Measurements from ENCODE around the gene SBK3.
"Not testable (repeated sequence)": the region's sequence is repeated elsewhere in the genome, so short reads cannot be mapped to it uniquely, and the experiment has no call there.

Gene SBK3

GRCh38 chr19:55498246-55498840 lies 47.0 kb downstream of the SBK3 start:
- H3K4me1 Mint-ChIP-seq (ENCODE audit: low read depth): peaks cover 18% of the 10 kb centered on the region
- H3K9me3 Mint-ChIP-seq: no peaks in the 10 kb centered on the region
- H3K27me3 Mint-ChIP-seq: no peaks in the 10 kb centered on the region
- H3K4me3 Mint-ChIP-seq: no peak overlapping the region
- peaks cover 4% of the 10 kb centered on the region for H3K36me3 Mint-ChIP-seq (ENCODE audit: low read depth)
- H3K27ac Mint-ChIP-seq: no peak overlapping the region

- Mint-ChIP-seq H3K4me3 (no peak overlapping the region), H3K36me3 (ENCODE audit: low read depth) (no peaks in the 10 kb centered on the region), H3K4me1 (ENCODE audit: low read depth) (peaks cover 13% of the 10 kb centered on the region), H3K9me3 (no peaks in the 10 kb centered on the region), H3K27me3 (no peaks in the 10 kb centered on the region), H3K27ac (no peak overlapping the region)
Observed at GRCh38 chr19:55497763-55498162, 47.6 kb downstream of the SBK3 start.

GRCh38 chr19:55496820-55497219 lies 48.5 kb downstream of the SBK3 start:
- H3K9me3 Mint-ChIP-seq; H3K4me1 Mint-ChIP-seq (ENCODE audit: low read depth); H3K4me3 Mint-ChIP-seq; H3K27ac Mint-ChIP-seq; H3K27me3 Mint-ChIP-seq; H3K36me3 Mint-ChIP-seq (ENCODE audit: low read depth): not testable (repeated sequence)

- H3K4me1 Mint-ChIP-seq (ENCODE audit: low read depth): peaks cover 5% of the 10 kb centered on the region
- H3K36me3 Mint-ChIP-seq (ENCODE audit: low read depth): no peaks in the 10 kb centered on the region
- no peak overlapping the region for H3K4me3 Mint-ChIP-seq
- no peaks in the 10 kb centered on the region for H3K9me3 Mint-ChIP-seq
- H3K27me3 Mint-ChIP-seq: no peaks in the 10 kb centered on the region
- no peak overlapping the region for H3K27ac Mint-ChIP-seq
Observed at GRCh38 chr19:55495646-55496349, 49.5 kb downstream of the SBK3 start.

DNA sequence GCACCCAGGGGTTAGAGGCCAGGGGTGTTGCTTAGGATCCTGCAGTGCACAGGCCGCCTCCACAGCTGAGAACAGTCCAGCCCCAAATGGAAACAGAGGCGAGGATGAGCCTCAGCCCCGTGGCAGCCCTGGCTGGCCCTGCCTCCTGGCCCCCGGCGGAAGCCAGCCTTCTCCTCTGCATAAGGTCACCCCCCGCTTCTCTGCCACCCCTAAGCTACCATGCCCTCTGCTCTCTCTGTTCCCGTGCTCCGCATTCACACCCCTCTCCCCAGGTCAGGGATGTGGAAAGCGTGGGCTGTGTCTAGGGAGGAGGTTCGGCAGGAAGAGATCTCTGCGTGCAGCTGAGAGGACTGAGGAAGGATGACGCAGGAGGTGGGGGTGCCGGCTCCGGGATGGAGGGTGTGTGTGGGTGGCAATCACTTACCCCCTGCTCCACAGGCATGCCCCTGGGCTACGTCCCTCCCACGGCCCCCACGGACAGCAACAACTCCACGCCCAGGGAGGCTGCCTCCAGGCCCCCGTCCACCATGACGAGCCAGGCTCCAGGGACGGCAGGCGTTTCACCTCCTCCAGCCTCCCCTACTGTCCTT lies 51.1 kb downstream of the SBK3 start:
- Mint-ChIP-seq H3K27ac (no peak overlapping the region), H3K36me3 (ENCODE audit: low read depth) (no peaks in the 10 kb centered on the region), H3K9me3 (no peaks in the 10 kb centered on the region), H3K4me1 (ENCODE audit: low read depth) (peaks cover 5% of the 10 kb centered on the region), H3K27me3 (no peaks in the 10 kb centered on the region), H3K4me3 (peak overlapping the region; percentile 53)

DNA sequence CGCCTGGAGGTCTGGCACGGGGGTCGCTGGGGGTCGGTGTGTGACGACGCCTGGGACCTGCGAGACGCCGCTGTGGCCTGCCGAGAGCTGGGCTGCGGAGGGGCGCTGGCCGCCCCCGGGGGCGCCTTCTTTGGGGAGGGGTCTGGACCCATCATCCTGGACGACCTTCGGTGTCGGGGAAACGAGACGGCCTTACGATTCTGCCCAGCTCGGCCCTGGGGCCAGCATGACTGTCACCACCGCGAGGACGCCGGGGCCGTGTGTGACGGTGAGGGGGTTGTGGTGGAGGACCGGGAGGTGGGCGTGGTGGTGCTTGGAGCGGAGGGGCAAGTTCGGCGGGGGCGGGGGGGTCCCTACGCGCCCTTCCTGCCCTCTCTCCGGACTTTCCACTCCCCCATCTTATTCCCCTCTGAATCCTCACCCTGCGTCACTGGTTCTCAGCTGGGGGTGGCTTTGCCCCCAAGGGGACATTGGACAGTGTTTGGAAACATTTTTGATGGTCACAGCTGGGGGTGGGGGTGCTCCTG lies 51.6 kb downstream of the SBK3 start:
- H3K27ac Mint-ChIP-seq: no peak overlapping the region
- H3K36me3 Mint-ChIP-seq (ENCODE audit: low read depth): no peaks in the 10 kb centered on the region
- no peak overlapping the region for H3K4me3 Mint-ChIP-seq
- H3K4me1 Mint-ChIP-seq (ENCODE audit: low read depth): peaks cover 5% of the 10 kb centered on the region
- H3K9me3 Mint-ChIP-seq: no peaks in the 10 kb centered on the region
- no peaks in the 10 kb centered on the region for H3K27me3 Mint-ChIP-seq

- H3K27ac Mint-ChIP-seq: no peak overlapping the region
- no peak overlapping the region for H3K4me3 Mint-ChIP-seq
- H3K36me3 Mint-ChIP-seq (ENCODE audit: low read depth): no peaks in the 10 kb centered on the region
- peaks cover 5% of the 10 kb centered on the region for H3K4me1 Mint-ChIP-seq (ENCODE audit: low read depth)
- no peaks in the 10 kb centered on the region for H3K27me3 Mint-ChIP-seq
- no peaks in the 10 kb centered on the region for H3K9me3 Mint-ChIP-seq
Observed at GRCh38 chr19:55493052-55493644, 52.2 kb downstream of the SBK3 start.

- peaks cover 9% of the 10 kb centered on the region for H3K4me1 Mint-ChIP-seq (ENCODE audit: low read depth)
- no peaks in the 10 kb centered on the region for H3K27me3 Mint-ChIP-seq
- H3K36me3 Mint-ChIP-seq (ENCODE audit: low read depth): no peaks in the 10 kb centered on the region
- H3K4me3 Mint-ChIP-seq: no peak overlapping the region
- H3K9me3 Mint-ChIP-seq: no peaks in the 10 kb centered on the region
- H3K27ac Mint-ChIP-seq: no peak overlapping the region
Observed at GRCh38 chr19:55492362-55492944, 52.9 kb downstream of the SBK3 start.

- Mint-ChIP-seq H3K27me3 (no peaks in the 10 kb centered on the region), H3K4me3 (no peak overlapping the region), H3K36me3 (ENCODE audit: low read depth) (no peaks in the 10 kb centered on the region), H3K27ac (no peak overlapping the region), H3K9me3 (no peaks in the 10 kb centered on the region), H3K4me1 (ENCODE audit: low read depth) (peaks cover 16% of the 10 kb centered on the region)
Observed at GRCh38 chr19:55491546-55492360, 53.6 kb downstream of the SBK3 start.

Data from stimulated activated naive CD8-positive, alpha-beta T cell treated with anti-CD3 and anti-CD28 coated beads, Interleukin-15, Interleukin-2, amounts not matched to agents 100 ng/mL and 50 ng/mL, for 24 hours (primary cell).